DMS153 treated with DMSO at 0.1 percent for 48 hours (cell line): Measurements from ENCODE around the gene WNK2.

Experiments used
- DNase-seq: peaks from one replicate; lab custom pipeline; 2025; ENCODE audit not compliant: unreplicated experiment; lab: John Stamatoyannopoulos, UW

The WNK2 gene

DNA sequence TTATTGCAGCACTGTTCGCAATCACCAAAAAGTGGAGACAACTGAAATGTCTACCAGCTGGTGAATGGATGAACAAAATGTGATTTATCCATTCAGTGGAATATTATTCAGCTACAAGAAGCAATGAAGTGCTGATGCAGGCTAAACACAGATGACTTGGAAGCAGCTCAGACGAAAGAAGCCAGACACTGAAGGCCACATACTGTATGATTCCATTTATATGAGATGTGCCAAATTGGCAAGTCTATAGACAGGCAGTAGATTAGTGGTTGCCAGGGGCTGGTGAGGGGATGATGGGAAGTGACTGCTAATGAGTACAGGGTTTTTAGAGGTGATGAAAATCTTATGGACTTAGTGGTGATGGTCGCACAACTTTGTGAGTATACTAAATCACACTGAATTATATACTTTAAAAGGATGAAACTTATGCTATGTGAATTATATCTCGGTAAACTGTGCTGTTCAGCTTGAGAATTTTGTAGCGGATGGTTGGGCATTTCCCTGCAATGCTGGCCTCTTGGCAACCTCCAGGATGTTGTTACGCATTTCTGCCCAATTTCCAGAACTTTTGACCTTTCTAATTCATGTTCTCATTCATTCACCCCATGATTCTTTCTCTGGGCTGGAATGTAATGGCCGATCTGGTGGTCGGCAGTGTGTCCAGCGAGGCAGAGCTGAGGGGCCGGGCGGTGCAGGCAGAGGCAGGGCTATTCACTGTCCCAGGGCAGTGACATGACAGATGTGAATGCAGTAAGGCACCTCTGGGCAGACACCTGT lies 22.0 kb upstream of the WNK2 start:
- no peak for DNase-seq

DNA sequence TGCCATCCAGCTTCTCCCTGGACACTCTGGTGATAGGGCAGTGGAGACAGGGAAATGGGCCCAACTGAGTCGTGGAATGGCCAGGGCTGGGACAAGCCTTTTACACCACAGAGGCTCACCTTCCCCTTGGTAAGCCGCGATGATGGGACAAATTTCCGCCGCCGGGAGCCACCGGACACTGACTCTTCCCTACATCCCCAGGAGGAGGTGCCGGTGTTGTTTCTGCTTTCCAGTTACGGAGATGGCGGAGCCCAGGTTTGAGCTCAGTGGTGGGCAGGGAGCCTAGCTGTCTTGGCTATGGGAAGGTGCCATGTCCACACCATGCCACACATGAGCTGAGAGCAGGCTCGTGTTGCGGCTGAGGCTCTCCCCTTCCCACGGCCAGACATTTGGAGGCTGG lies 19.9 kb upstream of the WNK2 start:
- no peak for DNase-seq

DNA sequence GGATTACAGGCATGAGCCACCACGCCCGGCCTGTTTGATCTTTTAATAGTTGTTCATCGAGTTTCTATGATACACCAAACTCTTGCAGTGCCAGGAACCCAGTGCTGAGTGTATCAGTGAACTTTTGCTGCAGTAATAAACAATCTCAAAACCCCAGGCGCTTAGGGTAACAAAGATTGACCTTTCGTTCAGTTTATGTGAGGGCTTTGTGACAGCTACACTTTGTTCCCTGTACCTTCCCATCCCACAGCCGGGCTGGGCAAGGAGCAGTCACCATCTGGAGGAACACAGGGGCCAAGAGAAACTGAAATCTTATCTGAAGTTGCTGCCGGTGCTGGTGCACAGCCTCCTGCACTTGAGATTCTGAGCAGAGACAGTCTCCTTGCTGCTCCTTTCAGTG lies 17.2 kb upstream of the WNK2 start:
- no peak for DNase-seq

DNA sequence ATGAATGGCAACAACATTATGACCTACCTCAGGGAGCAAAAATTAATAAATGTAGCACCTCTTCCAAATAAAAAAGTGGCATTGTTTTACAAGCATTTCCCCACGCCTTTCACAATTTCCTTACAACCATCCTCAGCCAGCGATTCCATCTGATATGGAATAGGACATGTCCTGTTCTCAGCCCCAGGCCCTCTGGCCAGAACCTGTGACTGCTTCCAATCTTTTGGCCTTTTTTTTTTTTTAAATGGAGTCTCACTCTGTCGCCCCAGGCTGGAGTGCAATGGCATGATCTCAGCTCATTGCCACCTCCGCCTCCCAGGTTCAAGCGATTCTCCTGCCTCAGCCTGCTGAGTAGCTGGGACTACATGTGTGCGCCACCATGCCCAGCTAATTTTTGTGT lies 16.8 kb upstream of the WNK2 start:
- DNase-seq: no peak

DNA sequence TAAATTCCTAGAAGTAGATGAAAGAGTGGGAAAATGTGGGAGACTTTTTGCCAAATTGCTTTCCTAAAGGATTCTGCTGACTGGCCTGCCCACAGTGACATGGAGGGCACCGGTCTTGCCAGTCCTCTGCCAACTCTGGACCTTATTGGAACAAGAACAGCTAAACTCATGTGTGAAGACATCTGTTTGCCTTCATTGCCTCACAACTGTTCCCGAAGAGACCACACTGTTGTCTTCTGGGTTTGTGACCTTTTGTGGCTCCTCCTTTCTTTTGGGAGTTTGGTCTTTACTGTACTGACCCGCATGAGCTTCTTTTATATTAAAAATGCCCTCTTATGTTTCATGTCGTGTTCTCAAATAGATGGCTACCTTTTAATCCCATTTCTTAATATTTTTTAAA lies 16.1 kb upstream of the WNK2 start:
- no peak for DNase-seq

DNA sequence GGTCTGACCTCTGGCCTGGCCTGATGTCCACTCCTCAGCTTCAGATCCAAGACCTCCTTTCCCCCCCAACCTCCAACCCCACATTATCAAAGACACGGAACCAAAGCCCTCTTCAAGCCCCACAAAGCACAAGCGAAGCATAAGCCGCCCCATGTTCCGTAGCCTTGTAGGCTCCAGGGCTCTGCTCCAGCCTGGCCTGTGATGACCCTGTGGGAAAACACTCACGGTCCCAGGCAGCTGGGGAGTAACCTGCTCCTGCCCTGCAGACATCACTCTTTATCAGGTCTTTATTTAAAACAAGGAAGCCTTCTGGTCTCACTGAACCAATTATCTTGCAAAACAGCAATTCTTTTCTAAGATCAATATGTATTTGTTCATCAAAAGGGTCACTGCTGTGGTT lies 15.4 kb upstream of the WNK2 start:
- DNase-seq: no peak

DNA sequence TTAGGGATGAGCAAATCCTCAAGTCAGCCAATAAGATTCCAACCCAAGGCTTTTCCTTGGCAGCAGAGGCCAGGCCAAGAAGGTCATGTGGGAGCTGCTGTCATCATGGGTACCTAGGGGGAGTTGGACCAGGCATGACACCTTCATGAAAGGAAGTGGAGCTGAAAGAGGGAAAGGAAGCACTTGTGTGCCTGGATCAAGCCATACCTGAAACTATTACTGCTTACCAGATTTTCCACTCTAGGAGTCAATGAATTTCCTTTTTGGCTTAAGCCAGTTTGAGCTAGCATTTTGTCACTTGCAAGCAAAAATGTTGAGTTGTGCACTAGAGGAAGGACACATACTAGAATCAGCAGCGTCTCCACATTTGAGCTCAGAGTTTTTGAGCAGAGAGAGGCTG lies 14.5 kb upstream of the WNK2 start:
- no peak for DNase-seq

DNA sequence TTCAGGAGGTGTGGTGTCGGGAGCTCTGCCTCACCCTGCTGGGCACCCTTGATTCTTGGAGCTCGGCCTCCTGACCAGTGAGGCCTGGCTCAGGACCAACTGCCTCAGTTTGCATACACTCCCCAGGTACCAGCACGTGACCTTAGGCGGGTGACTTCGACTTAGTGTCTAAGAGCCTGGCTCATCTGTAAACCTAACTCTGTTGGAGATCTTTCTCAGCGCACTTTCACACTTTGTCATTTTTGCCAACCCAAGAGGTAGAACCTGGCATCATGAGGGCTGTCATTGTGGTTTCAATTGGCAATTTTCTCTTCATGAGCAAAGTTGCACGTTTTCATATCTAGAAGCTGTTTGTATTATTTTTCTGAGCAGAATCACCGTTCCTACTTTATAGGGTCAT lies 13.4 kb upstream of the WNK2 start:
- no peak for DNase-seq

DNA sequence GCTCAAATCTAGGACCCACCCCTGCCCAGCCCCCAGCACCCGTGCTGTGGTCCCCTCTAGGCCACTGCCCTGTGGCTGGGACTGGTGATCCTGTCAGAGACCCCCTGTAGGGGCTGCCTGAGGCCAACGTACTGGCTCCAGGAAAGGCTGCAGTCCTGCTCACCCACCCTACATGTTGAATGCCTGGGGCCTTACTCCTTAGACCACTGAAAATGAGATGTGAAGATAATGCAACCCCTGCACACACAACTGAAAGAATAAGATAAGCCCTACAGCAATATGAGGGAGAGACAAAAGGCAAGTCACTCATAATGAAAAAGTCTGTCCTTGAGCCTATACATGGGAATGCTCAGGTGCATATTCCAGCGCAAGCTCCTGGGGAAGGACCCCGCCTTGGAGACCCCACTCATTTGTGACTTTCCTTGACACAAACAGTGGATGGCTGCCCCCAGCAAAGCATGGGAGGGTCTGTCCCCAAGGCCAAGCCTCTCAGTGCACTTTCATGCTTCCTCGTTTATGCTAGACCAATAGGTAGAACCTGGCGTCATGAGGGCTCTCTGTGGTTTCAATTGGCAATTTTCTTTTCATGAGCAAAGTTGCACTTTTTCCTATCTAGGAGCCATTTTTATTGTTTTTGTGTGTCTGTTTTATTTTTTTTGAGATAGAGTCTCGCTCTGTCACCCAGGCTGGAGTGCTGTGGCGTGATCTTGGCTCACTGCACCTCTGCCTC lies 12.5 kb upstream of the WNK2 start:
- DNase-seq: no peak

DNA sequence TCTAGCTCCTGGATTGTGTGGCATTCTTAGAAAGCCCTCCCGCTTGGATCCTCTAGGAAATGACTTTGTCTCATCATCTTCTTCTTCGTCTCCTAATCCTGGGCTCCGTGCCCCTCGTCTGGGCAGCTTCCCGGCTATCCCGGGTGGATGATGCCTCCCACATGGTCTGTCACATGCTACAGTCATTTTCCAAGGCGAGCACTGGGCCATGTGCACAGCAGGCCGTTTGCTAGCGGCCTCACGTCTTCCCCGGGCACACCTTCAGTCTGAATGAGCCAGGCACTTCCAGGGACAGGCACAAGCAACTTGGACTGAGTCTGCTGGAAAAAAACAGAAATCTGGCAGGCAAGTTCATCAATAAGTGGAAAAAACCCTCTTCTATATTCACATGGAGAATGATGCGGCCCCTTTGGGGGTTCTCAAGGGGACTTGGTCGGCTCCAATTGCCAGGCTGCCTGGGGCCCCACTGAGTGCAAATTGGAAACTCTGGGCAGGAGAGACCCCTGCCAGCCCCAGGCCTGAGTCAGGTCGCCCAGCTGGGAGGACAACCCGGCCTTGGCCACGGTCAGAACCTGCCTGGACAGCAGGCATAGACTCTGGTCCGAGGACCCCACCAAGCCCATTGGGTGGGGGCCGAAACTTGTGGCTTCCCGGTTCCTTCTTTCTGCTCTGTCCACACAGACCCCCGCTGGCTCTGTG lies 11.1 kb upstream of the WNK2 start:
- DNase-seq: no peak

DNA sequence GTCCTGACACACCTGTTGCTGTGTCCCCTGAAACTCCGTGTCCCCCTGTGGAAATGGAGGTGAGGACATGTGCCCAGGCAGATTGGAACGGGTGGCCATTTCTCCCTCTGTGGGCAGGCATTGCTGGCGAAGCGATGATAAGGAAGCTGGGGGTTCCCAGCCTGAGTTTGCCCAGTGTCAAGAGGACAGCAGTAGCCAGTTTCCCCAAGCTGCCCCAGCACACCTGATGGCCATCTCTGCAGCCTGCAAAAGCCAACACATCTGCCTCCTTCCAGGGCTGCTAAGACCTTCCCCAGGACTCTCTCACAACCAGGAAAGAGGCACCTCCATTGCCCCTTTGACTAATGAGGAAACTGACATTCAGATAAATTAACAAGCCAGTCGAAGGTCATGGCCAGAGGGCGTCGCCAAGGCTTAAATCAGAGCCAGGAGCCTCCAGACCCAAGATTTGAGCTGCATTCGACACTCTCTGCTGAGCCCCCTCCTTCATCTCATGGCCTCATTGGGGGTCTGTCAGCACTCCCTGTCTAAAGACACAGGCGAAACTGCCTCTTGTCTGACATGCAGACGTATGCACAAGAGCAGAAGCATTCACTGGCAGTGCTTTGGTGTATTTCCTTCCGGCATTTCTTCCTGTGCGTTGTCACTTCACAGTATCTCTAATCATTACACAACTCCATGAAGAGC lies 10.4 kb upstream of the WNK2 start:
- DNase-seq: no peak

DNA sequence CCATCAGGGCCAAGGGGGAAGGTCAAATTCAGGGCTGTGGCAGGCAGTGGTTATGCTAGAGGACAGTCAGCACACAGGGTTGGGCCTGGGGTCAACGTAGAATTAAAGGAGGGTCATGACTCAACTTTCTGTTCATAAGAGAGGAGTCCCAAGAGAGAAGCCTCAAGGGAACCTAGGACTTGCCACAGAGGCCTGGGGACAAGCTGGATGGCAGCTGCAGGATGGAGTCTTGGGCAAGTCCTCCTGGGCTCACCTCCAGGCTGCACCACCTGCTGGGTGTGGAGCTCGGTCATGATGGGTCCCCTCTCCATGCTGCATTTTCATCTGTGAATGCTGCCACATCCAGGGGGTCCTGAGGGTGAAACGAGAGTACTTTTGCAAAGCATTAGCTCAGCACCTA lies 9.0 kb upstream of the WNK2 start:
- DNase-seq: no peak

DNA sequence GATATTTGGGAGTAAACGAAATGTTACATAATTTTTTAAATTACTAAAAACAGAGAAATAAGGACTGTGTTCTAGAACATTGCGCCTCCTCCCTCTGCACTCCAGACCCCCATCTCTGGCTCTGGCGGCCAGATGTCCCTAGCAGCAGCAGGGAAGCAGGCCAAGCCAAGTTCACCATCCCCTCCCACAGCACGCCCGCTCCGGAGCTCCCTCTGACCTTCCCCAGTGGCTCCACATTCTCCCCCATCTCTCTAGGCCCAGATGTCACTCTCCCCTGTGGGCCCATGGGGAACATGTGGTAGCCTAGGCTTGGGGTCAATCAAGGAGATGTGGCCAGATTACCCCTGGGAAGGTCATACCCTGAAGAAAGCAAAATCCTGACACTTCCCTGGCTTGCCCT lies 6.3 kb upstream of the WNK2 start:
- no peak for DNase-seq

DNA sequence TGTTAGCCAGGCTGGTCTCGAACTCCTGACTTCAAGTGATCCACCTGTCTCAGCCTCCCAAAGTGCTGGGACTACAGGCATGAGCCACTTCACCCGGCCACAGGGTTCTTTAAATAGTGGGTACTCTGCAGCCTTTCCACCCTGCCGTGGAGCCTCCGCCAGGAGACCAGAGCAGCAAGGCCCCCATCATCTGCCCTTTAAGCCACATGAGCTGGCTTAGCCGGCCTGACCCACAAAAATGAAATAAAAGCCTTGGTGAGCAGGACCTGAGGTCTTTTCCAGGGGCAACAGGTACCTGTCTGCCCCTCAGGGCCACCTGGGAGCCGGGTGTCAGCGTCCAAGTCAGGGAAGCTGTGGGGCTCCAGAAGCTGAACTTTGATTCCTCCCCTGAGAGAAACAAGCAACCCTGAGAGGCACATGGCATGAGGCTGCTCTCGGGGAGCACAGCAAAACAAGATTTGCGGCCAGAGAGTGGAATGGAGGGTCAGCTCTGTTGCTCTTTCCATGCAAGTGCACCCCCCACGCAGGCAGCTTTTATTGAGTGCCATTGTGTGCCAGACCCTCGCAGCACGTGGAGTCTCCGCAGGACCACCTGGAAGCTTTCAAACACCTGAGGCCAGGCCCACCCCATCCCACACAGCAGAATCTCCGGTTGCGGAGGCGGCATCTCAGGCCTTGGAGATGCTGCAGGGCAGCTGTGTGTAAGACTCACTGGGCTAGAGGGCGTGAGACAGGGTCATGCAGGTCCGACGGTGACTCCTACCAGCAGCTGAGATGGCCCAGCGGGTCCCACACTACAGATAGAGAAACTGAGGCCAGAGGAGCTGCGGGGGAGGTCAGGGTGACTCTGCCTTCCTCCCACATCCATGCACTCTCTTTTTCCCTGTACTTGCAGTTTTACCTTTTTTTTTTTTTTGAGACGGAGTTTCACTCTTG lies 4.8 kb upstream of the WNK2 start:
- DNase-seq: no peak

DNA sequence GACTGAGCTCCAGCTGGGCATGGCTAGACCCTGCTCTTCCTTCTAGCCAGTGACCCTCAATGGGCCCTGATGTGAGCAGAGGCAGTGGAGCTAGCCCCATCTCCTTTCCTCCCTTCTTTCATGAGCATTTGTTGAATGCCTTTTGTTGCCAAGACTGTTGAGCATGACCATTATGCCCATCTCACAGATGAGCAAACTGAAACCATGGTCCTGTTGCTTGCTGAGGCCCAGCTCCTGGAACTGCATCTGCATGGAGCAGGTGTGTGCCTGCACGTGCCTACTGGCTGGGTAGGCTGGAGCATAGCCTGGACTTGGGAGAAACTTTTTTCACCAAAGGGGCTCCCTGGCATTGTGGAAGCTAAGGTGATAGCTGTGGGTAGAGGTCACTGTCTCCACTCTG lies 3.0 kb upstream of the WNK2 start:
- no peak for DNase-seq

DNA sequence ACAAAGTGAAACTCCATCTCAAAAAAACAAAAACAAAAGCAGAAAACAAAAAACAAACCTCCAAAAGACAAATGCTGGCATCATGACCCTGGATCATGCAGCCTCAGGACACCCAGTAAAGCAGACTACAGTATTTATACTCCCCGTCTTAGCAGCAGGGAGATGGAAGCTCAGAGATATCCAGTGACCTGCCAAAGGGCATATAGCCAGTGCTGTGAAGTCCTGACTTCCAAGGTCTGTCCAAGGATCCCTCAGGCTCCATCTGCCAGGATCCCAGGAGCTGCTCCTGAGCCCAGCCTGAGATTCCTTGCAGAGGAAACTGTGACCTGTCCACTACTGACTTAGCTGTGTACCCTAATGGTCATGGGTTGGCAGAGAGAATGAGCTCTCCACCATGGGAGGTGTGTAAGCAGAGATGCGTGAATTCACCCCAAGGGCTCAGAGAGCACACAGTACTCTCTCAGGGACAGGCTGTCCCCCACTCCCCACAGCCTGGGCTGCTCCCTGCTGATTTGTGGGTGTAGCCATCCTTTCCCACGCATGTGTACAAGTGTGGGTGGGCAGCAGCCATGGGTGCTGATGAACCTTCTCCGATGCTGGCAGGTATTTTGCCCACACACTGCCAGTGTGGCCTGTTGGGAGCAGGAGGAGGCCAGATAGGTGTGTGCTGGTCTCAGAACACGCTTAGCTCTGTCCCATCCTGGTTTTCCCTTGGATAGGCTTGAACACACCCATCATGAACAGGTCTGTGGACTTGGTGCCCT lies 2.1 kb upstream of the WNK2 start:
- no peak for DNase-seq

DNA sequence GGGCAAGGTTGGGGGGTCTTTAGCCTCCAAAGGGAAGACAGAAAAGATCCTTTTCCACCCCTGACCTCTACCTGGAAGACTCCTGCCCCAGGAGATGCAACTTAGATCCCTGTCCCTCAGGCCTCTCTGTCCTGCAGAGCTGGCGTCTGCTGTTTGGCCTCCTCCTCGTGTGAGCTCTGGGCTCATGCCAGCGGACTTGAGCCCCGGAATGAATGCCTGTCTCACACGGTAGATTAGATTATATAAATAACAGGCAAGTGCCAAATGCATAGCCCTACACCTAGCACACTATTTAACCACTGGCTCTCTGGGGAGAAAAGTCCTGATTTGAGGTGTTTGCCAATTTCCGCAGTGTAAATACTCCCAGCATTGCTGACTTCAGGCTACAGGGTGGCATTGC lies 1.4 kb upstream of the WNK2 start:
- no peak for DNase-seq

DNA sequence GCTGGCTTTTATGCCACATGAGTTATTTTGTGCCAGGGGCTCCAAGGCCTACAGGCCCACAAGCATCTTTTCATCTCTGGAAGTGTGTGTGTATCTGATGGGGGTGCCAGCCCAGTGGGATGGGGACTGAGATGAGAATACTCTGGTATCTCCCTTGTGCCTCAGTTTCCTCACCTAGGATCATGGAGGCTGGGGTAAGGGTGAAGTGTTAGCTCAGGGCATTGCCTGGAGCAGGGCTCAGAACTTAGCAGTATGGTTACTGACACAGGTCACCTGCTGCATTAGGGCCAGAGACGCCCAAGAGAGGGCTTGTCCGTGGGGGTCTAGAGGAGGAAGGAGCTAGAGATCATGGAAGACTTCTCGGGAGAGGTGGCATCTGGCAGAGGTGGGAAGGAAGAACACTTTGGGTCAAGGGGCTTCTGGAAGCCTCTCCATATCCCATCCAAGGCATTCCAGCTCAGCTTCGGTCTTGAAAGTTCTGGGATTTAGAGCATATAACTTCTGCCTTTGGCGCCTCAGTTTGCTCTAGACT lies 742 bp upstream of the WNK2 start:
- DNase-seq: no peak

DNA sequence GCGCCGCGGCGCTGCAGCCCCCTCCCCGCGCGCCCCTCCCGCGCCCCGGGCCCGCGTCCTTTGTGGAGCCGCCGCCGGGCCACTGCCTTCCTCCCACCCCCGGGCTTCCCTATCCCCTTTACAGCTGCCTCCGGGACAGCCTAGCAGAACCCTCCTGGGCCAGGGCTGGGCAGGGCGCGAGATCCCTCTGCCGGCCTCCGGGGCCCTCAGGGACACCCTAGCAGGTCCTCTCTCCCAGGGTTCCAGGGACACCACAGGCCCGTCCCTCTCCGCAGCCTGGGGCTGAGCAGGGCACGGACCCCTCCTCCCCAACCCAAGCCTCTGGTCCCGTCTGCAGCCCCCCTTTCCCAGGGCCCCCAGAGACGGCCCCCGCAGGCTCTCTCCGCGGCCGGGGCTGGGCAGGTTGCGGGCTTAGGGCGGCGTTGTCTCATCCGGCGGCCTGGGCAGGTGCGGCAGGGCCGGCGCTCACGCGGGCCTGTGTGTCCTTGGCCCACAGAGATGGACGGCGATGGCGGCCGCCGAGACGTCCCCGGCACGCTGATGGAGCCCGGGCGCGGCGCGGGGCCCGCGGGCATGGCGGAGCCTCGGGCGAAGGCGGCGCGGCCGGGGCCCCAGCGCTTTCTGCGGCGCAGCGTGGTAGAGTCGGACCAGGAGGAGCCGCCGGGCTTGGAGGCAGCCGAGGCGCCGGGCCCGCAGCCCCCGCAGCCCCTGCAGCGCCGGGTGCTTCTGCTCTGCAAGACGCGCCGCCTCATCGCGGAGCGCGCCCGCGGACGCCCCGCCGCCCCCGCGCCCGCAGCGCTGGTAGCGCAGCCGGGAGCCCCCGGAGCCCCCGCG lies 710 bp downstream of the WNK2 start:
- DNase-seq: no peak
